KMS-11 (cell line): ENCODE measurements around the gene SPAG4.

Experiments
- H2AFZ ChIP-seq: fragments of 200-600 bp; sonication (generic); 2 replicates; pipeline ENCODE4 v1.6.1; 2016; ENCODE audit warnings: antibody characterized with exemption, mixed run types, low read depth
- H3K27ac ChIP-seq: fragments of 200-600 bp; sonication (generic); 2 replicates; pipeline ENCODE4 v1.6.1; 2016; ENCODE audit warnings: mild to moderate bottlenecking, mixed run types
- H3K27me3 ChIP-seq: fragments of 200-600 bp; sonication (generic); 2 replicates; pipeline ENCODE4 v1.6.1; 2017; ENCODE audit warnings: mild to moderate bottlenecking, low read depth, mixed run types, moderate library complexity; ENCODE audit not compliant: insufficient read depth
- H3K36me3 ChIP-seq: fragments of 200-600 bp; sonication (generic); 2 replicates; pipeline ENCODE4 v1.6.1; 2017; ENCODE audit warnings: mild to moderate bottlenecking, mixed run types; ENCODE audit not compliant: insufficient read depth
- H3K4me1 ChIP-seq: fragments of 200-600 bp; sonication (generic); 2 replicates; pipeline ENCODE4 v1.6.1; 2016; ENCODE audit warnings: mild to moderate bottlenecking, low read depth, mixed run types; ENCODE audit not compliant: poor library complexity, severe bottlenecking
- H3K4me2 ChIP-seq: fragments of 200-600 bp; sonication (generic); 2 replicates; pipeline ENCODE4 v1.7.0; 2016; ENCODE audit warnings: mild to moderate bottlenecking, mixed run types
- H3K4me3 ChIP-seq: fragments of 200-600 bp; sonication (generic); IDR thresholded peaks from 2 replicates; pipeline ENCODE4 v1.6.1; 2017; ENCODE audit warnings: low read depth, low read length, mixed read lengths; ENCODE audit not compliant: insufficient read depth
- H3K79me2 ChIP-seq: fragments of 200-600 bp; sonication (generic); 2 replicates; pipeline ENCODE4 v1.6.1; 2016; ENCODE audit warnings: low read depth, mixed run types; ENCODE audit not compliant: insufficient read depth
- H3K9ac ChIP-seq: fragments of 200-600 bp; sonication (generic); 2 replicates; pipeline ENCODE4 v1.6.1; 2016; ENCODE audit warnings: mild to moderate bottlenecking, mixed run types
- H4K20me1 ChIP-seq: fragments of 200-600 bp; sonication (generic); 2 replicates; pipeline ENCODE4 v1.6.1; 2016; ENCODE audit warnings: mild to moderate bottlenecking, mixed run types; ENCODE audit not compliant: insufficient read depth
- CTCF ChIP-seq: fragments of 200-600 bp; sonication (generic); conservative IDR thresholded peaks from 2 replicates; pipeline ENCODE4 v1.6.1; 2017; ENCODE audit warnings: low read depth, mild to moderate bottlenecking, antibody characterized with exemption, low read length, moderate library complexity, mixed read lengths

SPAG4 gene

GRCh38 chr20:35651958-35652357, 36.3 kb downstream of the SPAG4 start:
- H3K27me3 ChIP-seq: no peaks in the 10 kb centered on the region
- no peak overlapping the region for H3K4me3 ChIP-seq
- H3K36me3 ChIP-seq: peaks cover 6% of the 10 kb centered on the region; the same call in 1 of the 2 replicates
- H2AFZ ChIP-seq: no peak overlapping the region
- H3K27ac ChIP-seq: no peak overlapping the region
- TF ChIP-seq CTCF: no peak
- no peak overlapping the region for H3K9ac ChIP-seq
- H3K79me2 ChIP-seq: peaks cover 98% of the 10 kb centered on the region
- H3K4me2 ChIP-seq: no peak overlapping the region
- peaks cover 31% of the 10 kb centered on the region for H4K20me1 ChIP-seq
- H3K4me1 ChIP-seq: peaks cover 21% of the 10 kb centered on the region

GRCh38 chr20:35652641-35653429, 37.2 kb downstream of the SPAG4 start:
- H2AFZ ChIP-seq: no peak overlapping the region
- H3K4me1 ChIP-seq: peaks cover 28% of the 10 kb centered on the region
- H3K4me3 ChIP-seq: no peak overlapping the region
- H3K79me2 ChIP-seq: peaks cover 100% of the 10 kb centered on the region
- H3K36me3 ChIP-seq: peaks cover 6% of the 10 kb centered on the region; the same call in 1 of the 2 replicates
- H3K27ac ChIP-seq: no peak overlapping the region
- H3K27me3 ChIP-seq: no peaks in the 10 kb centered on the region
- no peak overlapping the region for H3K9ac ChIP-seq
- no peak overlapping the region for H3K4me2 ChIP-seq
- TF ChIP-seq CTCF: no peak
- H4K20me1 ChIP-seq: peaks cover 40% of the 10 kb centered on the region

- Histone ChIP-seq H3K4me3 (no peak overlapping the region), H3K79me2 (peaks cover 100% of the 10 kb centered on the region), H3K4me1 (peaks cover 32% of the 10 kb centered on the region), H3K4me2 (no peak overlapping the region), H3K36me3 (peaks cover 6% of the 10 kb centered on the region; the same call in 1 of the 2 replicates), H3K9ac (no peak overlapping the region), H4K20me1 (peaks cover 42% of the 10 kb centered on the region), H2AFZ (no peak overlapping the region), H3K27me3 (no peaks in the 10 kb centered on the region), H3K27ac (no peak overlapping the region)
- TF ChIP-seq CTCF: no peak
Measured at GRCh38 chr20:35653430-35653734, 37.8 kb downstream of the SPAG4 start.

- Histone ChIP-seq H3K4me3 (no peak overlapping the region), H3K36me3 (peaks cover 6% of the 10 kb centered on the region; the same call in 1 of the 2 replicates), H3K79me2 (peaks cover 100% of the 10 kb centered on the region), H4K20me1 (peaks cover 44% of the 10 kb centered on the region), H3K27ac (no peak overlapping the region), H3K27me3 (no peaks in the 10 kb centered on the region), H2AFZ (no peak overlapping the region), H3K9ac (no peak overlapping the region), H3K4me2 (no peak overlapping the region), H3K4me1 (peaks cover 36% of the 10 kb centered on the region)
- no peak for TF ChIP-seq CTCF
Measured at GRCh38 chr20:35653893-35654292, 38.3 kb downstream of the SPAG4 start.
